SK-N-SH (cell line): ENCODE data around the gene UBE2D4. TPM values are rescaled to one million over a fixed set of nuclear protein-coding genes. Genes with fewer than 3 reads are reported as not detected.
"Not testable (repeated sequence)": the region's sequence is repeated elsewhere in the genome, so short reads cannot be mapped to it uniquely, and the experiment has no call there.

ENCODE experiments used
- CTCF ChIA-PET: fragments of 300-600, 350-600 bp; formaldehyde crosslinking; extraction: SDS; loops from one replicate; lab custom pipeline; 2021; lab: Yijun Ruan, JAX
- POLR2A ChIA-PET: fragments of 350-600 bp; sonication (Branson Sonifier 250); formaldehyde crosslinking; extraction: SDS; loops from one replicate; lab custom pipeline; 2020; ENCODE audit warnings: antibody characterized with exemption, inconsistent platforms; lab: Yijun Ruan, JAX
- DNase-seq: peaks from one replicate; pipeline ENCODE4 v3.0.0; 2012
- H2AFZ ChIP-seq: fragments of 200-600 bp; sonication (generic); 2 replicates; pipeline ENCODE4 v1.8.1; 2016; ENCODE audit warnings: antibody characterized with exemption, mild to moderate bottlenecking, low read depth
- H3F3A ChIP-seq: fragments of 200-600 bp; sonication (generic); replicated peaks from 2 replicates; pipeline ENCODE3; 2016; ENCODE audit warnings: antibody characterized with exemption, mild to moderate bottlenecking; ENCODE audit not compliant: insufficient read depth
- H3K27ac ChIP-seq, 2 experiments: fragments of 200-500 bp in 1 of 2; fragments of 200-600 bp in 1 of 2; sonication (Bioruptor generic) in 1 of 2; sonication (generic), shearing (Covaris generic) in 1 of 2; 2 replicates each; pipeline versions ENCODE4 v1.5.1 to v1.6.1; 2014 to 2016; ENCODE audit warnings: low read depth in 2 of 2, inconsistent platforms in 1 of 2, low read length in 1 of 2, mild to moderate bottlenecking in 1 of 2, mixed read lengths in 1 of 2
- H3K27me3 ChIP-seq: fragments of 200-600 bp; sonication (generic), shearing (Covaris generic); 2 replicates; pipeline ENCODE4 v1.6.1; 2016; ENCODE audit warnings: mixed run types; ENCODE audit not compliant: insufficient read depth
- H3K36me3 ChIP-seq, 2 experiments: fragments of 200-500 bp in 1 of 2; fragments of 200-600 bp in 1 of 2; sonication (Bioruptor generic) in 1 of 2; sonication (generic) in 1 of 2; replicated peaks in 1 of 2; 2 replicates each; pipeline versions ENCODE3 to v1.5.1; 2014 to 2016; ENCODE audit warnings: low read length in 1 of 2, mild to moderate bottlenecking in 1 of 2; ENCODE audit not compliant: insufficient read depth in 2 of 2, control insufficient read depth in 1 of 2
- H3K4me1 ChIP-seq, 2 experiments: fragments of 200-500 bp in 1 of 2; fragments of 200-600 bp in 1 of 2; sonication (Bioruptor generic) in 1 of 2; sonication (generic), shearing (Covaris generic) in 1 of 2; 2 replicates each; pipeline versions ENCODE4 v1.5.1 to v1.6.1; 2014 to 2016; ENCODE audit warnings: low read depth in 1 of 2, low read length in 1 of 2, mixed run types in 1 of 2; ENCODE audit not compliant: insufficient read depth in 2 of 2, control insufficient read depth in 1 of 2
- H3K4me2 ChIP-seq: fragments of 200-600 bp; sonication (generic), shearing (Covaris generic); 2 replicates; pipeline ENCODE4 v1.6.1; 2017; ENCODE audit warnings: mixed run types
- H3K4me3 ChIP-seq, 2 experiments: fragments of 200-500 bp in 1 of 2; fragments of 200-600 bp in 1 of 2; sonication (Bioruptor generic) in 1 of 2; sonication (generic), shearing (Covaris generic) in 1 of 2; 2 replicates each; pipeline versions ENCODE4 v1.5.1 to v1.8.1; 2014 to 2016; ENCODE audit warnings: low read depth in 2 of 2, inconsistent platforms in 1 of 2, low read length in 1 of 2, mild to moderate bottlenecking in 1 of 2, mixed read lengths in 1 of 2, moderate library complexity in 1 of 2
- H3K79me2 ChIP-seq: fragments of 200-600 bp; sonication (generic); 2 replicates; pipeline ENCODE4 v1.8.1; 2017; ENCODE audit warnings: mild to moderate bottlenecking; ENCODE audit not compliant: insufficient read depth
- H3K9ac ChIP-seq: fragments of 200-600 bp; sonication (generic); 2 replicates; pipeline ENCODE4 v1.6.1; 2017; ENCODE audit warnings: mixed run types
- H3K9me2 ChIP-seq: fragments of 200-600 bp; sonication (generic); 2 replicates; pipeline ENCODE4 v1.6.1; 2017; ENCODE audit warnings: mixed run types
- H3K9me3 ChIP-seq: fragments of 200-600 bp; sonication (generic); 2 replicates; pipeline ENCODE4 v1.6.1; 2017; ENCODE audit warnings: mixed run types, mild to moderate bottlenecking, moderate library complexity
- H4K20me1 ChIP-seq: fragments of 200-600 bp; sonication (generic); 2 replicates; pipeline ENCODE4 v1.6.1; 2017; ENCODE audit warnings: mild to moderate bottlenecking, mixed run types; ENCODE audit not compliant: insufficient read depth
- EP300 ChIP-seq, 2 experiments: IDR thresholded peaks; 2 replicates each; pipeline versions ENCODE4 v1.4.0 to v1.6.1; 2012; ENCODE audit warnings: borderline replicate concordance in 1 of 2, low read depth in 1 of 2, low read length in 1 of 2
- EZH2phosphoT487 ChIP-seq: fragments of 200-600 bp; sonication (generic); IDR thresholded peaks from 2 replicates; pipeline ENCODE4 v1.6.1; 2017; ENCODE audit warnings: low read depth, mixed run types, mild to moderate bottlenecking, antibody characterized with exemption, moderate library complexity, borderline replicate concordance
- TEAD4 ChIP-seq: IDR thresholded peaks from 2 replicates; pipeline ENCODE4 v1.4.0; 2012; ENCODE audit warnings: mild to moderate bottlenecking, borderline replicate concordance; ENCODE audit not compliant: insufficient read depth
- WGBS: methylation state at CpG from one replicate; pipeline ENCODE4 v1.1.6; 2017; ENCODE audit warnings: low lambda C conversion rate; 5-methylcytosine and 5-hydroxymethylcytosine counted together
- polyA plus RNA-seq, 3 experiments: library from polyadenylated mRNA; depleted of rRNA; stranded (reverse); fragments of >200 nt; gene quantifications; 2 replicates each; pipeline ENCODE4 v1.2.3, GENCODE V29; 2012
- TF ChIP-seq, protein P1 (sequence below): fragments of 150-350 bp; IDR thresholded peaks from 2 replicates; pipeline ENCODE4 v1.6.1; 2017; ENCODE audit warnings: antibody characterized with exemption, low read length, low read depth, borderline replicate concordance

Gene UBE2D4
- polyA plus RNA-seq, 1 of the 3 experiments (the other 2 are of a cell fraction): 22.8 TPM

DNA sequence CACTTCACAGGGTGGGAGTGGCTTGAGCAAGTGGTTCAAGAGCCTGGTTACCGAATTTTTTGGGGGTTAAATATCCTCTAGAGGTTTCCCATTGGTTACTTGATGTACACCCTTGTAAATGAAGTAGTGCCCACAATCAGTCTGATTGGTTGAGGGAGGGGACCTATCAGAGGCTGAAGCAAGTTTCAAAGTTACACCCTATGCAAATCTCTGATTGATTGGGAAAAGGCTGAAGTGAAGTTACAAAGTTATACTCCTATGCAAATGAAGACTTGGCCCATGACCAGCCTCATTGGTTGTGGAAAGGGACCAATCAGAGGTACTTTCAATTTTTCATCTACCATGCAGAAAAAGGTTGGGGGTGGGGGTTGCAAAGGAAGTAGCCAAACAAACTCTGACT lies 34.7 kb downstream of the UBE2D4 start:
- no peaks in the 10 kb centered on the region for H3K79me2 ChIP-seq
- no peak for DNase-seq
- H2AFZ ChIP-seq: no peak overlapping the region
- H3F3A ChIP-seq: peaks cover 5% of the 10 kb centered on the region
- no peak overlapping the region for H3K4me2 ChIP-seq
- no peaks in the 10 kb centered on the region for H3K27me3 ChIP-seq
- H3K36me3 ChIP-seq: peaks cover 0 to 3% of the 10 kb centered on the region in 2 experiments
- WGBS: 15% methylated on average over 1 of the region's 1 CpG
- no peak overlapping the region for H3K4me3 ChIP-seq
- no peaks in the 10 kb centered on the region for H3K9me2 ChIP-seq
- no peak overlapping the region for H3K9ac ChIP-seq
- CTCF ChIA-PET: no interaction called here
- no peak overlapping the region for H3K27ac ChIP-seq
- POLR2A ChIA-PET: no interaction called here
- H3K9me3 ChIP-seq: no peaks in the 10 kb centered on the region
- H4K20me1 ChIP-seq: no peaks in the 10 kb centered on the region
- TF ChIP-seq EP300 (IDR thresholded peaks at IDR 0.05; ENCODE audit: borderline replicate concordance in 1 of 2, low read depth in 1 of 2, low read length in 1 of 2) (no peak), EZH2phosphoT487 (no peak), TEAD4 (no peak)
- TF ChIP-seq, protein P1, sequence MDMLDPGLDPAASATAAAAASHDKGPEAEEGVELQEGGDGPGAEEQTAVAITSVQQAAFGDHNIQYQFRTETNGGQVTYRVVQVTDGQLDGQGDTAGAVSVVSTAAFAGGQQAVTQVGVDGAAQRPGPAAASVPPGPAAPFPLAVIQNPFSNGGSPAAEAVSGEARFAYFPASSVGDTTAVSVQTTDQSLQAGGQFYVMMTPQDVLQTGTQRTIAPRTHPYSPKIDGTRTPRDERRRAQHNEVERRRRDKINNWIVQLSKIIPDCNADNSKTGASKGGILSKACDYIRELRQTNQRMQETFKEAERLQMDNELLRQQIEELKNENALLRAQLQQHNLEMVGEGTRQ: no peak
- TF ChIP-seq, all 33 proteins: peak for 0
- no peaks in the 10 kb centered on the region for H3K4me1 ChIP-seq

DNA sequence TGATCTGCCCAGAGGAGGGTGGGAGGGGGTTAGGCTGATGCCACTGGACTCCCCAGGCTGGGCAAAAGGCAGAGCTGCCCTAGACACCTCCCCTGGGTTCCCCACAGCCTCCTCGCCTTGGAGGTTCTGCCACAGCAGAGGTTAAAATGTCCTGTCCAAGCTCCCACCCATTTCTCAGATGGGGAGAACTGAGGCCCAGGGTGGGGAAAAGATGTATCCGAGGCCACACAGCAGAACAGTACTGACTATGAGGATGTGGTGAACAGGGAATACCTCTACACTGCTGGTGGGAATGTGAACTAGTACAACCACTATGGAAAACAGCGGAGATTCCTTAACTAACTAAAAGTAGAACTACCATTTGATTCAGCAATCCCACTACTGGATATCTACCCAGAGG lies 40.2 kb downstream of the UBE2D4 start:
- H3K36me3 ChIP-seq, H4K20me1 ChIP-seq, H2AFZ ChIP-seq, H3K9me2 ChIP-seq, H3F3A ChIP-seq, DNase-seq, H3K9me3 ChIP-seq, POLR2A ChIA-PET, H3K79me2 ChIP-seq, H3K27me3 ChIP-seq, H3K27ac ChIP-seq, H3K4me2 ChIP-seq, H3K9ac ChIP-seq, H3K4me1 ChIP-seq, H3K4me3 ChIP-seq: not testable (repeated sequence)
- WGBS: 98% methylated on average over 3 of the region's 3 CpGs
- CTCF ChIA-PET: interaction anchor here (1.6 kb wide), 1 partner anchor 12 kb away, joined by 4 read pairs; no protein-coding TSS in a partner anchor

- H3K4me2 ChIP-seq, CTCF ChIA-PET, POLR2A ChIA-PET, H3K4me1 ChIP-seq, H3K27me3 ChIP-seq, H3K4me3 ChIP-seq, H4K20me1 ChIP-seq, DNase-seq, H3K9me3 ChIP-seq, H3K9me2 ChIP-seq, H3F3A ChIP-seq, H3K36me3 ChIP-seq, H3K79me2 ChIP-seq, H2AFZ ChIP-seq: not testable (repeated sequence)
- WGBS: 89% methylated on average over 11 of the region's 20 CpGs
- H3K9ac ChIP-seq: peak overlapping the region; percentile 49; the same call in 1 of the 2 replicates
- H3K27ac ChIP-seq: peak overlapping the region in 1 of 2 experiments; percentile 71; a peak in 2 of 4 replicates
These were observed 42.2 kb downstream of the UBE2D4 start for GRCh38 chr7:43968172-43969040.

GRCh38 chr7:43969586-43969985 lies 43.4 kb downstream of the UBE2D4 start:
- H3K27ac ChIP-seq, H3K27me3 ChIP-seq, POLR2A ChIA-PET, H2AFZ ChIP-seq, H3K4me3 ChIP-seq, H3K9me2 ChIP-seq, H3K79me2 ChIP-seq, H3K36me3 ChIP-seq, H3K4me2 ChIP-seq, H4K20me1 ChIP-seq, DNase-seq, H3K9me3 ChIP-seq, H3K9ac ChIP-seq, CTCF ChIA-PET, H3K4me1 ChIP-seq, H3F3A ChIP-seq: not testable (repeated sequence)
- WGBS: 100% methylated on average over 7 of the region's 11 CpGs

GRCh38 chr7:43970698-43971097 lies 44.5 kb downstream of the UBE2D4 start:
- POLR2A ChIA-PET, H3K9me3 ChIP-seq, H3K27ac ChIP-seq, H3K4me1 ChIP-seq, DNase-seq, H3K9ac ChIP-seq, H3K79me2 ChIP-seq, H3K4me3 ChIP-seq, H3K9me2 ChIP-seq, CTCF ChIA-PET, H2AFZ ChIP-seq, H3F3A ChIP-seq, H3K36me3 ChIP-seq, H3K4me2 ChIP-seq, H4K20me1 ChIP-seq, H3K27me3 ChIP-seq: not testable (repeated sequence)
- WGBS: 100% methylated on average over 1 of the region's 5 CpGs
